Neural cell (in vitro differentiated cells): Measurements from ENCODE around the gene SDK1.

ENCODE experiments used
- EP300 ChIP-seq: fragments of 450-650 bp; conservative IDR thresholded peaks from 2 replicates; pipeline ENCODE4 v1.6.1; 2014; ENCODE audit warnings: antibody characterized with exemption, mild to moderate bottlenecking, moderate library complexity; ENCODE audit not compliant: poor library complexity, severe bottlenecking
- TF ChIP-seq, protein P1 (sequence below): fragments of 450-650 bp; IDR thresholded peaks from 2 replicates; pipeline ENCODE4 v1.5.1; 2014; ENCODE audit warnings: antibody characterized with exemption, mild to moderate bottlenecking, moderate library complexity; ENCODE audit not compliant: poor library complexity, severe bottlenecking

DNA sequence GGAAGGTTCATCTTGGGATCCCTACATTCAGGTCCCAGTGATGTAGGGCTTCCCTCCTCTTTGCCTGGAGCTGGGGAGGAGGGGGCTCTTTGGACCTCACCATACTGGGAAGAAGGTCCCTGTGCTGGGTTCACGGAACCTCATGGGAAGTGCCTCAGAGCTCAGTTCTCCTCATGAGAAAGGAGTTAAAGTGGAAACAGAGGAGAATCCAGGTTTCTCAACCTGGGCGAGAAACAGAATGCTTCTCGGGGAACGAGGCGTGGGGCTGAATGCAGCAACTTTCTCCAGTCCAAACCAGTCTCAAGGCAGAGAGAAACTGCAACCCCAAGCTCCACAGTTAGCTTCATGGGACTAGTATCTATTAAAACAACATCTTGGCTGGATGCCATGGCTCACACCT is 998.4 kb downstream of the SDK1 start:
- TF ChIP-seq, protein P1, sequence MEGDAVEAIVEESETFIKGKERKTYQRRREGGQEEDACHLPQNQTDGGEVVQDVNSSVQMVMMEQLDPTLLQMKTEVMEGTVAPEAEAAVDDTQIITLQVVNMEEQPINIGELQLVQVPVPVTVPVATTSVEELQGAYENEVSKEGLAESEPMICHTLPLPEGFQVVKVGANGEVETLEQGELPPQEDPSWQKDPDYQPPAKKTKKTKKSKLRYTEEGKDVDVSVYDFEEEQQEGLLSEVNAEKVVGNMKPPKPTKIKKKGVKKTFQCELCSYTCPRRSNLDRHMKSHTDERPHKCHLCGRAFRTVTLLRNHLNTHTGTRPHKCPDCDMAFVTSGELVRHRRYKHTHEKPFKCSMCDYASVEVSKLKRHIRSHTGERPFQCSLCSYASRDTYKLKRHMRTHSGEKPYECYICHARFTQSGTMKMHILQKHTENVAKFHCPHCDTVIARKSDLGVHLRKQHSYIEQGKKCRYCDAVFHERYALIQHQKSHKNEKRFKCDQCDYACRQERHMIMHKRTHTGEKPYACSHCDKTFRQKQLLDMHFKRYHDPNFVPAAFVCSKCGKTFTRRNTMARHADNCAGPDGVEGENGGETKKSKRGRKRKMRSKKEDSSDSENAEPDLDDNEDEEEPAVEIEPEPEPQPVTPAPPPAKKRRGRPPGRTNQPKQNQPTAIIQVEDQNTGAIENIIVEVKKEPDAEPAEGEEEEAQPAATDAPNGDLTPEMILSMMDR = no peak
- TF ChIP-seq EP300 = no peak
